NCI-H82 treated with DMSO at 0.1 percent for 48 hours (cell line): Measurements from ENCODE around the gene C1orf87.
A peak's percentile ranks its signal among the peaks of the same experiment; 100 is the strongest.
"Not testable (repeated sequence)": the region's sequence is repeated elsewhere in the genome, so short reads cannot be mapped to it uniquely, and the experiment has no call there.

ENCODE experiments used
- DNase-seq: peaks from one replicate; lab custom pipeline; 2025; ENCODE audit not compliant: unreplicated experiment; lab: John Stamatoyannopoulos, UW

The C1orf87 gene

GRCh38 chr1:59997479-59998115, 76.0 kb downstream of the C1orf87 start:
- DNase-seq = no peak

DNA sequence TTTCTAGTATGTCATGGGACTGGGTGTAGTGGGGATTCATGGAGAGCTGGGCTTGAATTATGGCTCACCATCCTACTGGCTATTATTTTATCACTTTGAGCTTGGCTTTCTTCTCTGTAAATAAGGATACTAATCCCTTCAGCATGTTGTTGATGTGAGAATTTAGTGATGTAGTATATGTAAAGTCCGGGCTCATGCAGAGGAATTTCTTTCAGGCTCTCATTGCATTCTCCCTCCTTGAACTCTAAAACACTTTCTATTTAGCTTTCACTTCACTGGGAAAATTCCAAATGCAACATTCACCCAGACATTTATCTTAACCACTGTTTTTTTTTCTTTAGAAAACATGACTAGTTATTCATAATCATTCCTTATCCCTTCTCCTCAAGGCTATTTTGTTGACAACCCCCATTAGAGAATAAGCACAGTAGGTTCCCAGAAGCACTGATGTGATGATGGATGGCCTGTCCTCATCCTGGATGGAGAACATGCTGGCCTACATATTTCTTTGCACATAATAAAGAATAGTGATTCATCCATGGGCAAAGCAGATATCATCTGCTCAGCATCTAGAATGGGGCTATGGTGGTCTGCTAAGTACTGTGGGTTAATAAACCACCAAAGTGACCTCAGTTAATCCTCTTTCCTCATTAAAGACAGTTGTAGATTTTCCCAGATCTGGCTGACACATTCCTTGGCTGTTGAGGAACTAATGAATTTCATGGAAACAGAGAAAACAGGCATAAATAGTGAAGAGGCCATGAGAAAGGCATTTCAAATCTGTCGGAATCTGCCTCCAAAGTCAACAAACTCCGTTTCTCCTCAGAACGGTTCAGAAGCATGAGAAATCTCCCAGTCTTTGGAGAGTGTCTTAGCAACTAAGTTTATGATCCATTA, 79.0 kb downstream of the C1orf87 start:
- no peak for DNase-seq

DNA sequence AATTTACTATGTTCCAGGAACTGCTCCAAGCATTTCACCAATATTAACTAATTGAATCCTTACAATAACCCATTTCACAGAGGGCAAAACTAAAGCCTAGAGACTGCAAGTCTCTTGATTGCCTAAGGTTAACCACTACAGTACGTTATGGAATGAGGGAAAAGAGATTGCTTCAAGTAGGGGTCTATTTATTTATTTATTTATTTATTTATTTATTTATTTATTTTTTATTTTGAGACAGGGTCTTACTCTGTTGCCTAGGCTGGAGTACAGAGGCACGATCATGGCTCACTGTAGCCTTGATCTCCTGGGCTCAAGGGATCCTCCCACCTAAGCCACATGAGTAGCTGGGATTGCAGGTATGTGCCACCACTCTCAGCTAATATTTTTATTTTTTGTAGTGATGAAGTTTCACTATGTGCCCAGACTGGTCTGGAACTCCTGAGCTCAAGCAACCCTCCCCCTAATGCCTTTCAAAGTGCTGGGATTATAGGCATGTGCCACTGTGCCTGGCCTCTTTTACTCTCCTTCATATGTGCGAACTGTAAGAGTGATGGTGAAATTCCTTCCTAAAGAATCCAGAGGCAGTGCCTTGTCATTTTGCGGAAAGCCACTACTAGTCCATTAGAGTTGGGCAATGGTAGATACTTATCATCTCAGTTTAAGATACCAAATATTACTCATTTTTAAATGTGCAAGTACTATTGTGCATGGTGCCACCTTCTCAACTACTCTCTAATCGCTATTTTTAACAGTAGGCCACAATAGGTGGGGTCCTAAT, 81.3 kb downstream of the C1orf87 start:
- no peak for DNase-seq

DNA sequence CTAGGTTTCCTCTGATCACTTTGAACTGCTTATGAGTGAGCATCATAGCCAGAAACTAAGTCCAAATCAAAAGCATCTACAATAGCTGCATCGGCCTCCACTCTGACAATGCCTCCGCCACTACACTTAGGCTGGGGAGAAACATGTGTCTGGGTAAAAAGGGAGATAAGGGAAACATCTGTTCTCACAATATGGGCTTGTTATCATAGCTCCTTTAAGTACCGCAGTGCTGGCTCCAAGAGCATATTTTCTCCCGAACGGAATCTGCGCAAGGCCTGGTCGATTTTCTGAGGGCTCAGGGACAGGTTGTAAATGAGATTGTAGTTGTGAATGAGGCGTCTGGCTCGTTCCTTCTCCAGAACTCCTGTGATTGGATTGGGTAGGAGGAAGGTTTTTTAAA, 83.1 kb downstream of the C1orf87 start:
- DNase-seq = peak; percentile 57

- DNase-seq = no peak
Measured at GRCh38 chr1:59986516-59987310, 86.9 kb downstream of the C1orf87 start.

DNA sequence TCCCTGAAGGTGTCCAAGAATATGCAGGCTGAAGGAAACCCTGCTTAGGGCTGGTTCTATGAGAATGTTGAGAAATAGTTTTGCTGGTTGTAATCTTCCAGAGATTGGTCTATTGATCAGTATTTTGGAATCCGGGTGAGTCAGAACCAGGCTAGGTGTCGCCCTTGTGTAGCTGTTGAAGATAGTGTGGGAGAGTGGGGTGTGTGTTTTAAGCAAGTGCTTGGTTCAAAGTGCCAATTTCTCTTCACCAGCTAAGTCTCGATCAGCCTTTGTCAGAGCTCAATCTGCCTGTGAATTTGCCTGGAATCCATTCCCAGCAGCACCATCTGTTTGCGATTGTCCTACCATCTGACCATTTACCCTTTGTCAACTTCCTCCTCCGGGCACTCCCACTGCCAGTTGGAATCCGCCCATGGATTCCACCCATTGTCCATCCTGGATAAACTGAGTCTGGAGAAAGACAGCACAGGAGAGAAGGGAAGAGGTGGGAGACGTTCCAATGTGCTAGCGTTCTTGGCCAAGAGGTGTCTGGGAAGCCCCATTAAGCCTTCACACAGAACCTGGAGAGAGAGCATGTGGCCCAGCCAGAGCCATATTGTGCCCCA, 87.6 kb downstream of the C1orf87 start:
- DNase-seq = no peak

DNA sequence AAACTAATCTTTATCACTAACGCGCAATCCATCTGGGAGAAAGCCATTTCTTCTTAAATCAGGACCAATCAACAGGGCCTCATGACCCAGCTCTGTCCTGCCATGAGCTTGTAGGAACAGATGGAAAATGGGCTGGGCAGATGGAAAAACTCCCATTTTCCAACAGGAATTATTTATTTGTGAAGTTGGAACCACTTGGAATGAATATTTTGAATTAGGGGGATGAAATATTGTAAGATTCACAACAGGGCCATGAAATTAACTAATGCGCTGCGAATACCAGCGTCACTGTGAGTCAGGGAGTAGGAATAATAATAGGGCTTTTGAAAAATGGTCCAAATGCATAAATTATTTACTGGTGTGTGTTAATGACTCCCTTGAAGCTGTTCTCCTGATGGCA, 93.9 kb downstream of the C1orf87 start:
- no peak for DNase-seq

GRCh38 chr1:59978511-59978910, 95.1 kb downstream of the C1orf87 start:
- no peak for DNase-seq

DNA sequence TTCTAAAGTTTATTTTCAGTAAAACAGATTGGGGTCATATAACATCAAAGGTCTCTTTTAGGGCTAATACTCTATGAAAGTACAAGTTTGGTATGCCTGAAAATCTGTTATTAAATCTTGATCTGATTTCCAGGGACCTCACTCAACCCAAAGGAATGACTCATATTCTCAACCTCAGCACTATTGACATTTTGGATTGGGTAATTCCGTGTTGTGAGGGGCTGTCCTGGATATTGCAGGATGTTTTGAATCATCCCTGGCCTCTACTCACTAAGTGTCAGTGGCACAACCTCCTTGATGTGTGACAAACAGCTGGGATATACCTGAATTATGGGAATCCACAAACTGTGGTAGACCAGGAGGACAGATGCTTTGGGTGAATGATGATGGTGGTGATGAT, 95.5 kb downstream of the C1orf87 start:
- no peak for DNase-seq

DNA sequence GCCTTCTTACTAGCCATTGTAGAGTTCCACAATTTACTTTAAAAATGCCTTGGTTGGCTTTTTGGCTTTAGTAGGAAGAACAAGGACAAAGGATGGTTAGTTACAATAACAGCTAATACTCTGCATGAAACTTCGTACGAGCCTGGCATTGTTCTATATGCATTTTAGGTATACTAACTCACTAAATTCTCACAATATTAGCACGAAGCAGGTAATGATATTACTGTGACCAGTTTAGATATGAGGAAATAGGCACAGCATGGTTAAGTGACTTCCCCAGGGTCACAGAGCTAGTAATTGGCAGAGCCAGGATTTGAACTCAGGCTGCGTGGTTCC, 96.5 kb downstream of the C1orf87 start:
- no peak for DNase-seq

DNA sequence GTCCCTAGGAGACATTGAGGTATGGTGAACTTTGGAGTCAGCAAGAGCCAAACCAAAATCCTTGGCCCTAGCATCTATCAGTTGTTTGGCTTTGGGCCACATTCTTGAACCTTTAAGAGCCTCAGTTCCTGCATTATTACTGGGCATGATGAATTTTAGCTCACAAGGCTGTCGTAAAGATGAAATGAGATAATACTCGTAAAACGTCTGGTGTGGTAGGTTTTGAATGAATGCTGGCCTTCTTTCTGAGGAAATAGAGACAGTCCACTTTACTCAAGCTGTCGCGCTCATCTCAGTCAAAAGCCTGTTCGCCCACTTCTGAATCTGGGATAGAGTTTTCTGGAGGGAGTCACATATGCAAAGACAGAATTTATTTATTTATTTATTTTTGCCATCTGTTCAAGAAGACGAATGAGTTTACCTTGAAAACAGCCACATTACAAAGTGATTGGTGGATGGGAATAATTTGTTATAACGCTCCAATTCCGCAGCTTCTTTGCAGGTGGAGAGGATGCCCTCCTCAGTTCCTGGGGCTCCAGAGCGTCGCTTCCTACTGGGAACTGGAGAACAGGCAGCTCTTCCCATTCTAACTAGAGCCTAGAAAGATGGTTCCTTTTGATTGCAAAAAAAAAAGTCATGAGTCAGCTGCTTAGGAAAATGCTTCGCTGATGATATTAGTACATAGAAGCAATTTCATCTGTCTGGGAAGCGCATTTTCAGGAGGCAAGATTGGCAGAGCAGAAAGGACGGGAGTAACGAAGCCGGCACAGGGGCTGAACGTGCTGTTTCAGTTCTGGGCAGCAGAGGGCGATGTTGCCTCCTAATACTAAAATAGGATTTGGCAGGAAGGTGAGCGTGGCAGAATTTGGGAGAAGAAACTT, 97.1 kb downstream of the C1orf87 start:
- DNase-seq = peak; percentile 62

- no peak for DNase-seq
Measured at GRCh38 chr1:59973719-59974118, 99.9 kb downstream of the C1orf87 start.

- no peak for DNase-seq
Measured at GRCh38 chr1:59972216-59972927, 101.2 kb downstream of the C1orf87 start.

DNA sequence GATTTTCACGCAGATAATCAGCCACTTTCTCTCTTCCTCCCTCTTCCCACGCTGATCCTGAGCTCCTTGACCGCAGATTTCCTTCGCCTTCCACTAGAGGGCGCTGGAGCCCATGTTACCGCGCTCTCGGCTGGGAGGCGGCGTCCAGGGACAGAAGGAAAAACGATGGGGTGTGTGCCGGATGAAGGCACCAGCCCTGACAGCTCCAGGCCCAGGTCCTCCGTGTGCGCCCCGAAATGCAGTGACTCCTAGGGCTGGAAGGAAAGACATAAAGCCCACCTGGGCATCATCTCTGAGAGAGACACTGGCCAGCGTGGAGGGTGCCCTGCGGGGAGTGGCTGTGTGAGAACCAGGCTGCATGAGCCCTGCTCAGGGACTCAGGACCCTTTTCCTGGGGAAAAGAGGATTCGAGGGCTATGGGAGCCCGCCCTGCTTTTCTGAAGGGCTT, 102.1 kb downstream of the C1orf87 start:
- DNase-seq = peak; percentile 55

DNA sequence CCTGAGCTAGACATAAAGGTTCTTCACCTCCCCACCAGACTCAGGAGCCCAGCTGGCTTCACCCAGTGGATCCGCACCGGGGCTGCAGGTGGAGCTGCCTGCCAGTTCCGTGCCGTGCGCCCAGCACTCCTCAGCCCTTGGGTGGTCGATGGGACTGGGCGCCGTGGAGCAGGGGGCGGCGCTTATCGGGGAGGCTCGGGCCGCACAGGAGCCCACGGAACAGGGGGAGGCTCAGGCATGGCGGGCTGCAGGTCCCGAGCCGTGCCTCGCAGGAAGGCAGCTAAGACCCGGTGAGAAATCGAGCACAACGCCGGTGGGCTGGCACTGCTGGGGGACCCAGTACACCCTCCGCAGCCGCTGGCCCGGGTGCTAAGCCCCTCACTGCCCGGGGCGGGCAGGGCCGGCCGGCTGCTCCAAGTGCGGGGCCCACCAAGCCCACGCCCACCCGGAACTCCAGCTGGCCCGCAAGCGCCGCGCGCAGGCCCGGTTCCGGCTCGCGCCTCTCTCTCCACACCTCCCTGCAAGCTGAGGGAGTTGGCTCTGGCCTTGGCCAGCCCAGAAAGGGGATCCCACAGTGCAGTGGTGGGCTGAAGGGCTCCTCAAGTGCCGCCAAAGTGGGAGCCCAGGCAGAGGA, 103.9 kb downstream of the C1orf87 start:
- DNase-seq = not testable (repeated sequence)

GRCh38 chr1:59968746-59969145, 104.8 kb downstream of the C1orf87 start:
- DNase-seq = not testable (repeated sequence)

DNA sequence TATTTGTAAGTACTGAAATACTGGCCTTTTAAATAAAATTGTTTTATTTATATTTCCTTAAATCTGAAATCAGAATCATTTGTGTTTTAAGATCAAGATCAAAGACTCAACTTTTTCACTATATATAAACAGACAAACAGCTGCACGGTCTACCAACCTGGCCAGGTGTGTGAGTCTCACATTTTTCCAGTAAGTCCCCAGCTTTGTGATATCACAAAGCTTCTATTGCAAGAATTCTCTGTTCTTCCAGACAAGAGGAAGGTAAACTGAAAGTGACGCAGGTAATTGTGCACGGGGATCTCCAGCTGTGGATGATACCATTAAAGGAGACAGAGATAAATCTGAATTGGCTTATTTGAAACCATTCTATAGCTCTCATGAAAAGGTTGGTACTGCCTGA, 105.8 kb downstream of the C1orf87 start:
- no peak for DNase-seq

GRCh38 chr1:59967141-59967697, 106.4 kb downstream of the C1orf87 start:
- no peak for DNase-seq
